C1 segment of cervical spinal cord (tissue), 14 donors: ENCODE measurements around the gene NFIC.

Source experiments
- DNase-seq, 14 donors: peaks; one replicate each; lab custom pipeline; 2025; lab: John Stamatoyannopoulos, UW

NFIC gene

GRCh38 chr19:3482507-3483225 lies 116.3 kb downstream of the NFIC start:
- DNase-seq = no peak

GRCh38 chr19:3483226-3483628 lies 116.8 kb downstream of the NFIC start, which contains the start of gene SMIM44:
Gene SMIM44 (minus strand): TSS chr19:3483441. CDS start chr19:3483403, 38 bp downstream.
- DNase-seq = no peak

GRCh38 chr19:3491396-3492119 lies 125.2 kb downstream of the NFIC start:
- peak in 1 of 14 donors; percentile 28 for DNase-seq

GRCh38 chr19:3492131-3492839 lies 125.9 kb downstream of the NFIC start:
- no peak for DNase-seq

- DNase-seq = no peak
Observed at GRCh38 chr19:3492919-3493318, 126.5 kb downstream of the NFIC start.

- no peak for DNase-seq
Observed at GRCh38 chr19:3493651-3494050, 127.3 kb downstream of the NFIC start.

- peak in 13 of 14 donors; percentile 24 to 95 (median 86) for DNase-seq
Observed at GRCh38 chr19:3494051-3494450, 127.7 kb downstream of the NFIC start.

GRCh38 chr19:3494559-3494958 lies 128.2 kb downstream of the NFIC start:
- no peak for DNase-seq

GRCh38 chr19:3496392-3497273 lies 130.2 kb downstream of the NFIC start:
- no peak for DNase-seq

- no peak for DNase-seq
Observed at GRCh38 chr19:3497757-3498520, 131.6 kb downstream of the NFIC start.

- DNase-seq = no peak
Observed at GRCh38 chr19:3499738-3500428, 133.5 kb downstream of the NFIC start.

- peak; percentile 40 to 99 (median 93) for DNase-seq
Observed at GRCh38 chr19:3500429-3501101, 134.2 kb downstream of the NFIC start, which contains the start of gene DOHH. Gene DOHH (minus strand): TSS chr19:3500674. CDS start chr19:3496814, 3,860 bp downstream.

GRCh38 chr19:3501780-3502179 lies 135.4 kb downstream of the NFIC start:
- no peak for DNase-seq

GRCh38 chr19:3503036-3503572 lies 136.7 kb downstream of the NFIC start:
- DNase-seq = no peak

- no peak for DNase-seq
Observed at GRCh38 chr19:3504735-3505134, 138.4 kb downstream of the NFIC start.

- DNase-seq = peak; percentile 70 to 100 (median 97)
Observed at GRCh38 chr19:3505598-3506383, 139.4 kb downstream of the NFIC start, which contains the start of gene FZR1. Gene FZR1 (plus strand): TSS chr19:3506311. CDS start chr19:3522990, 16,679 bp downstream.

- DNase-seq = peak in 4 of 14 donors; percentile 6 to 57 (median 32)
Observed at GRCh38 chr19:3506384-3507340, 140.3 kb downstream of the NFIC start.
